SK-N-SH treated with all-trans-retinoic acid at 6 μM for 48 hours (cell line): ENCODE results near the gene SMAD9.

ENCODE experiments used
- ATAC-seq: fragments of 200-7000 bp; cut with Tn5 transposase; 3 replicates; pipeline ENCODE4 v1.9.1; 2020; ENCODE audit warnings: mild to moderate bottlenecking, moderate library complexity
- ARNTL ChIP-seq: fragments of 450-650 bp; formaldehyde crosslinking; IDR thresholded peaks from 2 replicates; pipeline ENCODE4 v1.5.0; 2020; ENCODE audit warnings: low read depth, mild to moderate bottlenecking, moderate library complexity, borderline replicate concordance
- BACH2 ChIP-seq: fragments of 250-450 bp; sonication (Bioruptor Pico); IDR thresholded peaks from 2 replicates; pipeline ENCODE4 v1.9.0; 2021; ENCODE audit warnings: mild to moderate bottlenecking, borderline replicate concordance
- CSDC2 ChIP-seq: fragments of 250-450 bp; sonication (Bioruptor Pico); IDR thresholded peaks from 2 replicates; pipeline ENCODE4 v1.5.0; 2020; ENCODE audit warnings: mild to moderate bottlenecking, moderate library complexity
- ESRRG ChIP-seq: fragments of 250-450 bp; sonication (Bioruptor Pico); IDR thresholded peaks from 2 replicates; pipeline ENCODE4 v1.6.1; 2021; ENCODE audit warnings: mild to moderate bottlenecking
- GLIS3 ChIP-seq: fragments of 250-450 bp; sonication (Bioruptor Pico); IDR thresholded peaks from 2 replicates; pipeline ENCODE4 v1.5.0; 2020; ENCODE audit warnings: mild to moderate bottlenecking, moderate library complexity
- ISL1 ChIP-seq: fragments of 250-450 bp; sonication (Bioruptor Pico); IDR thresholded peaks from 2 replicates; pipeline ENCODE4 v2.1.2; 2022; ENCODE audit warnings: mild to moderate bottlenecking, moderate library complexity
- OSR1 ChIP-seq: fragments of 250-450 bp; sonication (Bioruptor Pico); IDR thresholded peaks from 2 replicates; pipeline ENCODE4 v1.8.0; 2022; ENCODE audit warnings: moderate library complexity, mild to moderate bottlenecking, inconsistent platforms
- PPARA ChIP-seq: fragments of 250-450 bp; sonication (Bioruptor Pico); IDR thresholded peaks from 2 replicates; pipeline ENCODE4 v1.5.0; 2020; ENCODE audit warnings: mild to moderate bottlenecking, borderline replicate concordance
- RARB ChIP-seq: fragments of 250-450 bp; sonication (Bioruptor Pico); IDR thresholded peaks from 2 replicates; pipeline ENCODE4 v1.8.0; 2021; ENCODE audit warnings: mild to moderate bottlenecking, moderate library complexity
- SNAI2 ChIP-seq: fragments of 250-450 bp; sonication (Bioruptor Pico); IDR thresholded peaks from 2 replicates; pipeline ENCODE4 v1.5.0; 2020; ENCODE audit warnings: mild to moderate bottlenecking, moderate library complexity
- TCF4 ChIP-seq: fragments of 250-450 bp; sonication (Bioruptor Pico); IDR thresholded peaks from 2 replicates; pipeline ENCODE4 v1.8.0; 2021; ENCODE audit warnings: mild to moderate bottlenecking, moderate library complexity, borderline replicate concordance
- TOX ChIP-seq: fragments of 250-450 bp; sonication (Bioruptor Pico); IDR thresholded peaks from 2 replicates; pipeline ENCODE4 v1.8.0; 2021; ENCODE audit warnings: mild to moderate bottlenecking, moderate library complexity, borderline replicate concordance
- ZC3H10 ChIP-seq: fragments of 250-450 bp; sonication (Bioruptor Pico); IDR thresholded peaks from 2 replicates; pipeline ENCODE4 v1.5.1; 2021; ENCODE audit warnings: mild to moderate bottlenecking, moderate library complexity
- ZFP3 ChIP-seq: fragments of 250-450 bp; sonication (Bioruptor Pico); IDR thresholded peaks from 2 replicates; pipeline ENCODE4 v1.5.0; 2020; ENCODE audit warnings: mild to moderate bottlenecking, moderate library complexity
- ZFP30 ChIP-seq: fragments of 450-650 bp; formaldehyde crosslinking; IDR thresholded peaks from 2 replicates; pipeline ENCODE4 v1.5.0; 2022; ENCODE audit warnings: mild to moderate bottlenecking, moderate library complexity
- ZNF565 ChIP-seq: fragments of 450-650 bp; formaldehyde crosslinking; conservative IDR thresholded peaks from 2 replicates; pipeline ENCODE4 v1.5.0; 2020; ENCODE audit warnings: low read depth, mild to moderate bottlenecking, moderate library complexity
- ZNF70 ChIP-seq: fragments of 450-650 bp; formaldehyde crosslinking; IDR thresholded peaks from 2 replicates; pipeline ENCODE4 v1.5.0; 2020; ENCODE audit warnings: mild to moderate bottlenecking, moderate library complexity
- ZNF8 ChIP-seq: fragments of 450-650 bp; formaldehyde crosslinking; IDR thresholded peaks from 2 replicates; pipeline ENCODE4 v1.5.0; 2020; ENCODE audit warnings: mild to moderate bottlenecking, moderate library complexity
- TF ChIP-seq, protein P1 (sequence below): fragments of 250-450 bp; sonication (Bioruptor Pico); IDR thresholded peaks from 2 replicates; pipeline ENCODE4 v1.8.0; 2020; ENCODE audit warnings: mild to moderate bottlenecking, moderate library complexity, borderline replicate concordance
- TF ChIP-seq, protein P2 (sequence below): fragments of 250-450 bp; sonication (Bioruptor Pico); IDR thresholded peaks from 2 replicates; pipeline ENCODE4 v1.5.1; 2020; ENCODE audit warnings: low read depth, mild to moderate bottlenecking, moderate library complexity
- TF ChIP-seq, protein P3 (sequence below): fragments of 250-450 bp; sonication (Bioruptor Pico); IDR thresholded peaks from 2 replicates; pipeline ENCODE4 v1.8.0; 2021; ENCODE audit warnings: low read depth, mild to moderate bottlenecking, moderate library complexity, borderline replicate concordance
- TF ChIP-seq, protein P4 (sequence below): fragments of 250-450 bp; sonication (Bioruptor Pico); IDR thresholded peaks from 2 replicates; pipeline ENCODE4 v1.5.0; 2020; ENCODE audit warnings: mild to moderate bottlenecking, moderate library complexity
- TF ChIP-seq, protein P5 (sequence below): fragments of 250-450 bp; sonication (Bioruptor Pico); IDR thresholded peaks from 2 replicates; pipeline ENCODE4 v1.5.1; 2021; ENCODE audit warnings: mild to moderate bottlenecking, moderate library complexity

Gene SMAD9

DNA sequence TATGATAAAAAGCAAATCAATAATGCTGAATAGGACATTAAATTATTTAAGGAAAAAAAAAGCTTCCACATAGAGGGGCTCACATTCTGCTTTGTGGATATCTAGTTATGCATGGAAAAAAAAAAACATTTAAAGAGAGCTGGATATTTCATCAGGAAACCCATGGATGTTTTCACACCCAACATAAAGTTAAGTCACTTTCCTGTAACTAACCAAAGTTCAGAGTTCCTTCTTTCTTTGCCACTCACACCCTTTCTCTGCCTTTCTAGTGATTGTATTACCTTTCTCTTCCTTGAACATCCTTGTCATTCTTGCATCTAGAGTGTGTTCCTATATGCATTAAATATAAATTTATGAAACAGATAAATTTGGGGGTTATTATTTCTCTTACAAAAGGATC, 53.8 kb downstream of the SMAD9 start (continued):
- TF ChIP-seq, protein P1, sequence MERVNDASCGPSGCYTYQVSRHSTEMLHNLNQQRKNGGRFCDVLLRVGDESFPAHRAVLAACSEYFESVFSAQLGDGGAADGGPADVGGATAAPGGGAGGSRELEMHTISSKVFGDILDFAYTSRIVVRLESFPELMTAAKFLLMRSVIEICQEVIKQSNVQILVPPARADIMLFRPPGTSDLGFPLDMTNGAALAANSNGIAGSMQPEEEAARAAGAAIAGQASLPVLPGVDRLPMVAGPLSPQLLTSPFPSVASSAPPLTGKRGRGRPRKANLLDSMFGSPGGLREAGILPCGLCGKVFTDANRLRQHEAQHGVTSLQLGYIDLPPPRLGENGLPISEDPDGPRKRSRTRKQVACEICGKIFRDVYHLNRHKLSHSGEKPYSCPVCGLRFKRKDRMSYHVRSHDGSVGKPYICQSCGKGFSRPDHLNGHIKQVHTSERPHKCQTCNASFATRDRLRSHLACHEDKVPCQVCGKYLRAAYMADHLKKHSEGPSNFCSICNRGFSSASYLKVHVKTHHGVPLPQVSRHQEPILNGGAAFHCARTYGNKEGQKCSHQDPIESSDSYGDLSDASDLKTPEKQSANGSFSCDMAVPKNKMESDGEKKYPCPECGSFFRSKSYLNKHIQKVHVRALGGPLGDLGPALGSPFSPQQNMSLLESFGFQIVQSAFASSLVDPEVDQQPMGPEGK (CRISPR knock-in tag) = no peak

DNA sequence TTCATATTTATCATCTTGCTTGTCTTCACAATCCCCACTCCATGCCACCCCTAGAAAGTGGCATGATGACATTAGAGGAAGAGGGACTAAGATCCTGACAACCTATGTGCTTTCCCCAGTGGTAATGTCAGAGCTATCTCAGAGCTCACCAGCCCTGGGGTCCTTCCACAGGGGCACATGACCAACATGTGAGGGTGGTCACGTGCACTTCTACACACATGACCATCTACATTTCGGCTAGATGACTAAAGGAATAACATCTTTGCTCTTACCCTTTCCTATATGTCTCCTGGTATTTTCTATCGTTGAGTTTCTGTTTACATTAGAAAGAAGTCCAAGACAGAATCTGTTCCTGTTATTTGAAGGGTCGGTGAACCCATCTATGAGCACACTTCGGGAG, 54.8 kb downstream of the SMAD9 start:
- ATAC-seq = no peak
- TF ChIP-seq, protein P2, sequence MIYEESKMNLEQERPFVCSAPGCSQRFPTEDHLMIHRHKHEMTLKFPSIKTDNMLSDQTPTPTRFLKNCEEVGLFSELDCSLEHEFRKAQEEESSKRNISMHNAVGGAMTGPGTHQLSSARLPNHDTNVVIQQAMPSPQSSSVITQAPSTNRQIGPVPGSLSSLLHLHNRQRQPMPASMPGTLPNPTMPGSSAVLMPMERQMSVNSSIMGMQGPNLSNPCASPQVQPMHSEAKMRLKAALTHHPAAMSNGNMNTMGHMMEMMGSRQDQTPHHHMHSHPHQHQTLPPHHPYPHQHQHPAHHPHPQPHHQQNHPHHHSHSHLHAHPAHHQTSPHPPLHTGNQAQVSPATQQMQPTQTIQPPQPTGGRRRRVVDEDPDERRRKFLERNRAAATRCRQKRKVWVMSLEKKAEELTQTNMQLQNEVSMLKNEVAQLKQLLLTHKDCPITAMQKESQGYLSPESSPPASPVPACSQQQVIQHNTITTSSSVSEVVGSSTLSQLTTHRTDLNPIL (CRISPR knock-in tag) = no peak
- TF ChIP-seq ZC3H10 = no peak
- TF ChIP-seq ISL1 (CRISPR knock-in tag) = no peak
- TF ChIP-seq RARB (CRISPR knock-in tag) = no peak
- TF ChIP-seq GLIS3 (CRISPR knock-in tag) = no peak
- no peak for TF ChIP-seq PPARA (CRISPR knock-in tag)
- TF ChIP-seq CSDC2 (CRISPR knock-in tag) = no peak
- TF ChIP-seq ZFP3 (CRISPR knock-in tag) = no peak
- TF ChIP-seq, protein P1 (CRISPR knock-in tag) = no peak
- no peak for TF ChIP-seq TCF4
- no peak for TF ChIP-seq ZNF565 (CRISPR knock-in tag)
- TF ChIP-seq SNAI2 = no peak
- TF ChIP-seq OSR1 (CRISPR knock-in tag) = no peak

DNA sequence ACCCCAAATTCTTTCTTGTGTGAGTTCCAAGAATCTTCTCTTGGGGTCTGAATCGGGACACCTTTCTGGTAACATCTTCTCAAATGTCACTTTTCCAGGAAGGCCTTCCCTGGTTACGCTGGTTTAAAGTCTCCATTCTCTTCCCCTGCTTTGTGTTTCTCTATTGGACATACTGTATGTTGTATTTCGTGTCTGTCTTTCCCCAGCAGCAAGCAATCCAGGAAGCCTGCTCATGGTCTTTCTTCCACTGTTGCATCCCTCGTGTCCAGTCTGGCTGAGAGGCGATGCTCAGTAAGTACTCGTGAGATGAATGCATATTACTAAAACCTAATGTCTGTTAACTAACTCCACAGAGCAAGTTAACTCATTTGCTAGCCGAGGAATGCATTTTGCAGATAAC, 57.3 kb downstream of the SMAD9 start:
- ATAC-seq = no peak
- TF ChIP-seq TCF4 (no peak), PPARA (CRISPR knock-in tag) (no peak), ESRRG (CRISPR knock-in tag) (no peak), ZC3H10 (no peak), BACH2 (no peak), ZNF70 (CRISPR knock-in tag) (no peak), GLIS3 (CRISPR knock-in tag) (no peak), CSDC2 (CRISPR knock-in tag) (no peak)
- TF ChIP-seq, protein P3, sequence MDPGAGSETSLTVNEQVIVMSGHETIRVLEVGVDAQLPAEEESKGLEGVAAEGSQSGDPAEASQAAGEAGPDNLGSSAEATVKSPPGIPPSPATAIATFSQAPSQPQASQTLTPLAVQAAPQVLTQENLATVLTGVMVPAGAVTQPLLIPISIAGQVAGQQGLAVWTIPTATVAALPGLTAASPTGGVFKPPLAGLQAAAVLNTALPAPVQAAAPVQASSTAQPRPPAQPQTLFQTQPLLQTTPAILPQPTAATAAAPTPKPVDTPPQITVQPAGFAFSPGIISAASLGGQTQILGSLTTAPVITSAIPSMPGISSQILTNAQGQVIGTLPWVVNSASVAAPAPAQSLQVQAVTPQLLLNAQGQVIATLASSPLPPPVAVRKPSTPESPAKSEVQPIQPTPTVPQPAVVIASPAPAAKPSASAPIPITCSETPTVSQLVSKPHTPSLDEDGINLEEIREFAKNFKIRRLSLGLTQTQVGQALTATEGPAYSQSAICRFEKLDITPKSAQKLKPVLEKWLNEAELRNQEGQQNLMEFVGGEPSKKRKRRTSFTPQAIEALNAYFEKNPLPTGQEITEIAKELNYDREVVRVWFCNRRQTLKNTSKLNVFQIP = no peak
- TF ChIP-seq, protein P4, sequence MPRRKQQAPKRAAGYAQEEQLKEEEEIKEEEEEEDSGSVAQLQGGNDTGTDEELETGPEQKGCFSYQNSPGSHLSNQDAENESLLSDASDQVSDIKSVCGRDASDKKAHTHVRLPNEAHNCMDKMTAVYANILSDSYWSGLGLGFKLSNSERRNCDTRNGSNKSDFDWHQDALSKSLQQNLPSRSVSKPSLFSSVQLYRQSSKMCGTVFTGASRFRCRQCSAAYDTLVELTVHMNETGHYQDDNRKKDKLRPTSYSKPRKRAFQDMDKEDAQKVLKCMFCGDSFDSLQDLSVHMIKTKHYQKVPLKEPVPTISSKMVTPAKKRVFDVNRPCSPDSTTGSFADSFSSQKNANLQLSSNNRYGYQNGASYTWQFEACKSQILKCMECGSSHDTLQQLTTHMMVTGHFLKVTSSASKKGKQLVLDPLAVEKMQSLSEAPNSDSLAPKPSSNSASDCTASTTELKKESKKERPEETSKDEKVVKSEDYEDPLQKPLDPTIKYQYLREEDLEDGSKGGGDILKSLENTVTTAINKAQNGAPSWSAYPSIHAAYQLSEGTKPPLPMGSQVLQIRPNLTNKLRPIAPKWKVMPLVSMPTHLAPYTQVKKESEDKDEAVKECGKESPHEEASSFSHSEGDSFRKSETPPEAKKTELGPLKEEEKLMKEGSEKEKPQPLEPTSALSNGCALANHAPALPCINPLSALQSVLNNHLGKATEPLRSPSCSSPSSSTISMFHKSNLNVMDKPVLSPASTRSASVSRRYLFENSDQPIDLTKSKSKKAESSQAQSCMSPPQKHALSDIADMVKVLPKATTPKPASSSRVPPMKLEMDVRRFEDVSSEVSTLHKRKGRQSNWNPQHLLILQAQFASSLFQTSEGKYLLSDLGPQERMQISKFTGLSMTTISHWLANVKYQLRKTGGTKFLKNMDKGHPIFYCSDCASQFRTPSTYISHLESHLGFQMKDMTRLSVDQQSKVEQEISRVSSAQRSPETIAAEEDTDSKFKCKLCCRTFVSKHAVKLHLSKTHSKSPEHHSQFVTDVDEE = no peak

DNA sequence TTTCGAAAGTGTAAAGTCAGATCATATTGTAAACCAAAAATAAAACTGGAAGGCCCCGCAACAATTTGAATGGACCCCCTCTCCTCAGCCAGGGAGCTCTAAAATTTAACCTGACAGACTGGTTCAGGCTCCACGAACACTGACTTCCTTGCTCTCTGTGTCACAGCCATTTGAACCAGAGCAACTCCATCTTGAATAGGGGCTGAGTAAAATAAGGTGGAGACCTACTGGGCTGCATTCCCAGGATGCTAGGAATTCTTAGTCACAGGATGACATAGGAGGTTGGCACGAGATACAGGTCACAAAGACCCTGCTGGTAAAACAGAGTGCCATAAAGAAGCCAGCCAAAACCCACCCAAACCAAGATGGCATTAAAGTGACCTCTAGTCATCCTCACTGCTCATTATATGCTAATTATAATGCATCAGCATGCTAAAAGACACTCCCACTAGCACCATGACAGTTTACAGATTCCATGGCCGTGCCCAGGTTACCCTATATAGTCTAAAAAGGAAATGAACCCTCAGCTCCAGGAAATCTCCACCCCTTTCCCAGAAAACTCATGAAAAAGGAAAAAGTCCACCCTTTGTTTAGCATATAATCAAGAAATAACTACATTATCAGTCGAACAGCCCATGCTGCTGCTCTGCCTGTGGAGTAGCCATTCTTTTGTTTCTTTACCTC, 57.9 kb downstream of the SMAD9 start:
- no peak for ATAC-seq
- TF ChIP-seq, protein P5, sequence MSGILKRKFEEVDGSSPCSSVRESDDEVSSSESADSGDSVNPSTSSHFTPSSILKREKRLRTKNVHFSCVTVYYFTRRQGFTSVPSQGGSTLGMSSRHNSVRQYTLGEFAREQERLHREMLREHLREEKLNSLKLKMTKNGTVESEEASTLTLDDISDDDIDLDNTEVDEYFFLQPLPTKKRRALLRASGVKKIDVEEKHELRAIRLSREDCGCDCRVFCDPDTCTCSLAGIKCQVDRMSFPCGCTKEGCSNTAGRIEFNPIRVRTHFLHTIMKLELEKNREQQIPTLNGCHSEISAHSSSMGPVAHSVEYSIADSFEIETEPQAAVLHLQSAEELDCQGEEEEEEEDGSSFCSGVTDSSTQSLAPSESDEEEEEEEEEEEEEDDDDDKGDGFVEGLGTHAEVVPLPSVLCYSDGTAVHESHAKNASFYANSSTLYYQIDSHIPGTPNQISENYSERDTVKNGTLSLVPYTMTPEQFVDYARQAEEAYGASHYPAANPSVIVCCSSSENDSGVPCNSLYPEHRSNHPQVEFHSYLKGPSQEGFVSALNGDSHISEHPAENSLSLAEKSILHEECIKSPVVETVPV (CRISPR knock-in tag) = no peak; the same call in 1 of the 2 replicates
- TF ChIP-seq TOX (CRISPR knock-in tag) (no peak), GLIS3 (CRISPR knock-in tag) (no peak), ESRRG (CRISPR knock-in tag) (no peak), RARB (CRISPR knock-in tag) (no peak), ZNF70 (CRISPR knock-in tag) (no peak), ISL1 (CRISPR knock-in tag) (peak; percentile 50), OSR1 (CRISPR knock-in tag) (no peak), ZC3H10 (no peak), PPARA (CRISPR knock-in tag) (no peak), ARNTL (CRISPR knock-in tag) (no peak), ZFP30 (CRISPR knock-in tag) (no peak), ZNF8 (CRISPR knock-in tag) (no peak)
- TF ChIP-seq, protein P1 (CRISPR knock-in tag) = no peak
